Globus pallidus (tissue), 1 donor: ENCODE data around the gene WNT2.
"Not testable (repeated sequence)": the region's sequence is repeated elsewhere in the genome, so short reads cannot be mapped to it uniquely, and the experiment has no call there.

ENCODE experiments used
- DNase-seq: peaks from one replicate; pipeline ENCODE4 v3.0.0-alpha.2; 2015; ENCODE audit warnings: low spot score

Gene WNT2

GRCh38 chr7:117308891-117309290 lies 14.0 kb downstream of the WNT2 start:
- DNase-seq = no peak

- no peak for DNase-seq
Observed at GRCh38 chr7:117302396-117302795, 20.5 kb downstream of the WNT2 start.

GRCh38 chr7:117300506-117300905 lies 22.4 kb downstream of the WNT2 start:
- not testable (repeated sequence) for DNase-seq

- DNase-seq = no peak
Observed at GRCh38 chr7:117297606-117298005, 25.3 kb downstream of the WNT2 start.

GRCh38 chr7:117296066-117296465 lies 26.8 kb downstream of the WNT2 start:
- no peak for DNase-seq

- DNase-seq = no peak
Observed at GRCh38 chr7:117285826-117286225, 37.0 kb downstream of the WNT2 start.

GRCh38 chr7:117284692-117285091 lies 38.2 kb downstream of the WNT2 start:
- no peak for DNase-seq

- DNase-seq = no peak
Observed at GRCh38 chr7:117283779-117284178, 39.1 kb downstream of the WNT2 start.

GRCh38 chr7:117283371-117283770 lies 39.5 kb downstream of the WNT2 start:
- no peak for DNase-seq

GRCh38 chr7:117282239-117282812 lies 40.5 kb downstream of the WNT2 start:
- no peak for DNase-seq

- DNase-seq = no peak
Observed at GRCh38 chr7:117281562-117281961, 41.3 kb downstream of the WNT2 start.

GRCh38 chr7:117279931-117280557 lies 42.8 kb downstream of the WNT2 start:
- no peak for DNase-seq

GRCh38 chr7:117279203-117279602 lies 43.7 kb downstream of the WNT2 start:
- no peak for DNase-seq

- no peak for DNase-seq
Observed at GRCh38 chr7:117278040-117278439, 44.8 kb downstream of the WNT2 start.

- no peak for DNase-seq
Observed at GRCh38 chr7:117277576-117277975, 45.3 kb downstream of the WNT2 start.

GRCh38 chr7:117274951-117275350 lies 47.9 kb downstream of the WNT2 start:
- no peak for DNase-seq

- no peak for DNase-seq
Observed at GRCh38 chr7:117273814-117274225, 49.0 kb downstream of the WNT2 start.

- no peak for DNase-seq
Observed at GRCh38 chr7:117273325-117273724, 49.5 kb downstream of the WNT2 start.

GRCh38 chr7:117272017-117272759 lies 50.7 kb downstream of the WNT2 start:
- no peak for DNase-seq

- DNase-seq = no peak
Observed at GRCh38 chr7:117271566-117271965, 51.3 kb downstream of the WNT2 start.

- no peak for DNase-seq
Observed at GRCh38 chr7:117270371-117270770, 52.5 kb downstream of the WNT2 start.

- no peak for DNase-seq
Observed at GRCh38 chr7:117269886-117270285, 53.0 kb downstream of the WNT2 start.

- no peak for DNase-seq
Observed at GRCh38 chr7:117269417-117269816, 53.4 kb downstream of the WNT2 start.
